H1 (cell line): ENCODE data around the gene GNA12. TPM values are rescaled to one million over a fixed set of nuclear protein-coding genes. Genes with fewer than 3 reads are reported as not detected.

Experiments used
- CTCF ChIA-PET: fragments of 300-600 bp; sonication (Branson Sonifier 250); formaldehyde crosslinking; loops from one replicate; lab custom pipeline; 2021; ENCODE audit not compliant: partially characterized antibody; lab: Charles Lee
- POLR2A ChIA-PET: fragments of 300-600 bp; sonication (Branson Sonifier 250); formaldehyde crosslinking; loops from one replicate; lab custom pipeline; 2021; ENCODE audit warnings: inconsistent platforms; ENCODE audit not compliant: partially characterized antibody; lab: Charles Lee
- DNase-seq, 2 experiments: peaks; one replicate each; pipeline versions ENCODE4 v3.0.0 to v3.0.0-alpha.2; 2010 to 2022; ENCODE audit warnings: low spot score in 2 of 2, low read depth in 1 of 2, mixed read lengths in 1 of 2
- FAIRE-seq: peaks from 2 replicates; lab custom pipeline; 2011; peaks lifted over from hg19 to GRCh38; lab: Jason Lieb, UNC
- H2AFZ ChIP-seq: 2 replicates; pipeline ENCODE4 v1.8.1; 2012; ENCODE audit warnings: low read length, inconsistent platforms
- H2AK5ac ChIP-seq: 2 replicates; pipeline ENCODE4 v1.6.1; 2013; ENCODE audit warnings: low read depth, low read length
- H2BK120ac ChIP-seq: replicated peaks from 2 replicates; pipeline ENCODE3; 2013; ENCODE audit warnings: low read depth, low read length, inconsistent platforms
- H2BK12ac ChIP-seq: 2 replicates; pipeline ENCODE4 v1.6.1; 2013; ENCODE audit warnings: low read depth, low read length
- H2BK15ac ChIP-seq: 2 replicates; pipeline ENCODE4 v1.6.1; 2013; ENCODE audit warnings: low read length
- H2BK20ac ChIP-seq: 2 replicates; pipeline ENCODE4 v1.6.1; 2013; ENCODE audit warnings: low read length
- H2BK5ac ChIP-seq: 2 replicates; pipeline ENCODE4 v1.6.1; 2013; ENCODE audit warnings: low read depth, low read length
- H3K14ac ChIP-seq: 2 replicates; pipeline ENCODE4 v1.6.1; 2013; ENCODE audit warnings: inconsistent platforms; ENCODE audit not compliant: insufficient read length
- H3K18ac ChIP-seq: 2 replicates; pipeline ENCODE4 v1.6.1; 2013; ENCODE audit warnings: low read length; ENCODE audit errors: extremely low read depth
- H3K23ac ChIP-seq: 2 replicates; pipeline ENCODE4 v1.6.1; 2013; ENCODE audit warnings: inconsistent platforms; ENCODE audit not compliant: insufficient read length
- H3K23me2 ChIP-seq: 2 replicates; pipeline ENCODE4 v1.6.1; 2013; ENCODE audit warnings: low read depth, low read length
- H3K27ac ChIP-seq: 2 replicates; pipeline ENCODE4 v1.6.1; 2011; ENCODE audit warnings: low read depth, low read length, inconsistent platforms
- H3K27me3 ChIP-seq, 4 experiments: replicated peaks in 1 of 4; 1 replicate in 1 of 4; 2 replicates in 3 of 4; pipeline versions ENCODE4 v1.6.1 to v1.8.1; 2011 to 2013; ENCODE audit warnings: low read length in 3 of 4, mild to moderate bottlenecking in 3 of 4, inconsistent platforms in 2 of 4, mixed read lengths in 2 of 4, moderate library complexity in 1 of 4; ENCODE audit not compliant: control insufficient read depth in 3 of 4, insufficient read depth in 3 of 4; ENCODE audit errors: extremely low read depth in 1 of 4
- H3K36me3 ChIP-seq, 4 experiments: 2 replicates each; pipeline versions ENCODE4 v1.6.1 to v1.8.1; 2011 to 2013; ENCODE audit warnings: mild to moderate bottlenecking in 4 of 4, low read length in 3 of 4, moderate library complexity in 2 of 4, control low read depth in 1 of 4, inconsistent platforms in 1 of 4; ENCODE audit not compliant: insufficient read depth in 4 of 4, control insufficient read depth in 2 of 4
- H3K4ac ChIP-seq: replicated peaks from 2 replicates; pipeline ENCODE3; 2013; ENCODE audit warnings: low read length, low read depth, mixed read lengths, inconsistent platforms; ENCODE audit not compliant: insufficient read length
- H3K4me1 ChIP-seq, 4 experiments: replicated peaks in 1 of 4; 1 replicate in 1 of 4; 2 replicates in 3 of 4; pipeline versions ENCODE4 v1.6.1 to v1.8.1; 2011 to 2013; ENCODE audit warnings: low read length in 3 of 4, inconsistent platforms in 2 of 4, mixed read lengths in 1 of 4; ENCODE audit not compliant: insufficient read depth in 4 of 4, control insufficient read depth in 3 of 4
- H3K4me2 ChIP-seq, 2 experiments: 2 replicates each; pipeline versions ENCODE4 v1.6.1 to v1.8.1; 2011 to 2013; ENCODE audit warnings: low read depth in 2 of 2, low read length in 2 of 2, control low read depth in 1 of 2, inconsistent platforms in 1 of 2, mild to moderate bottlenecking in 1 of 2; ENCODE audit not compliant: insufficient read depth in 1 of 2
- H3K4me3 ChIP-seq, 4 experiments: fragments of 200-600, 300-600 bp in 1 of 4; sonication (generic), shearing (Covaris generic), sonication (Bioruptor Twin) in 1 of 4; 2 replicates each; pipeline versions ENCODE4 v1.5.1 to v1.8.1; 2011 to 2016; ENCODE audit warnings: low read length in 4 of 4, low read depth in 3 of 4, control low read depth in 2 of 4, inconsistent platforms in 2 of 4, mild to moderate bottlenecking in 2 of 4, mixed read lengths in 1 of 4, moderate library complexity in 1 of 4; ENCODE audit not compliant: insufficient read depth in 2 of 4; ENCODE audit errors: extremely low read depth in 1 of 4
- H3K56ac ChIP-seq: replicated peaks from 2 replicates; pipeline ENCODE3; 2013; ENCODE audit warnings: low read depth, mild to moderate bottlenecking, mixed read lengths, low read length, inconsistent platforms; ENCODE audit not compliant: insufficient read length
- H3K79me1 ChIP-seq: 2 replicates; pipeline ENCODE4 v1.6.1; 2013; ENCODE audit warnings: low read depth, low read length, control low read depth
- H3K79me2 ChIP-seq, 2 experiments: 2 replicates each; pipeline versions ENCODE4 v1.6.1 to v1.8.1; 2012 to 2013; ENCODE audit warnings: low read length in 2 of 2, mild to moderate bottlenecking in 2 of 2, inconsistent platforms in 1 of 2; ENCODE audit not compliant: insufficient read depth in 2 of 2, control insufficient read depth in 1 of 2
- H3K9ac ChIP-seq, 4 experiments: replicated peaks in 1 of 4; 1 replicate in 1 of 4; 2 replicates in 3 of 4; pipeline versions ENCODE4 v1.6.1 to v1.8.1; 2011 to 2013; ENCODE audit warnings: low read depth in 3 of 4, low read length in 3 of 4, control low read depth in 2 of 4, mild to moderate bottlenecking in 2 of 4, moderate library complexity in 2 of 4, inconsistent platforms in 1 of 4; ENCODE audit errors: extremely low read depth in 1 of 4
- H3K9me3 ChIP-seq, 2 experiments: 2 replicates each; pipeline versions ENCODE4 v1.6.1 to v1.8.1; 2012 to 2013; ENCODE audit warnings: mild to moderate bottlenecking in 2 of 2, moderate library complexity in 2 of 2, control low read depth in 1 of 2, inconsistent platforms in 1 of 2, low read depth in 1 of 2, low read length in 1 of 2, mixed read lengths in 1 of 2; ENCODE audit not compliant: insufficient read depth in 2 of 2
- H4K20me1 ChIP-seq, 2 experiments: replicated peaks in 1 of 2; 2 replicates each; pipeline versions ENCODE3 to v1.8.1; 2011 to 2013; ENCODE audit warnings: inconsistent platforms in 2 of 2, low read length in 2 of 2, mild to moderate bottlenecking in 1 of 2; ENCODE audit not compliant: insufficient read depth in 2 of 2, control insufficient read depth in 1 of 2
- H4K5ac ChIP-seq: 2 replicates; pipeline ENCODE4 v1.6.1; 2013; ENCODE audit warnings: low read length, low read depth, mixed read lengths, inconsistent platforms; ENCODE audit not compliant: insufficient read length
- H4K8ac ChIP-seq: 2 replicates; pipeline ENCODE4 v1.8.0; 2013; ENCODE audit warnings: mild to moderate bottlenecking, moderate library complexity, low read length, inconsistent platforms; ENCODE audit not compliant: insufficient read depth; ENCODE audit errors: extremely low read depth
- H4K91ac ChIP-seq: replicated peaks from 2 replicates; pipeline ENCODE3; 2013; ENCODE audit warnings: low read length, mixed read lengths, inconsistent platforms; ENCODE audit not compliant: insufficient read length
- JUN ChIP-seq: IDR thresholded peaks from 2 replicates; pipeline ENCODE4 v1.6.1; 2011; ENCODE audit warnings: low read depth, mild to moderate bottlenecking, improper control_type of control experiment, low read length
- RAD21 ChIP-seq, 2 experiments: IDR thresholded peaks in 1 of 2; conservative IDR thresholded peaks in 1 of 2; 2 replicates each; pipeline ENCODE4 v1.6.1; 2011; ENCODE audit warnings: low read depth in 2 of 2, low read length in 2 of 2, improper control_type of control experiment in 1 of 2, inconsistent platforms in 1 of 2, mild to moderate bottlenecking in 1 of 2, moderate library complexity in 1 of 2
- whole genome bisulfite sequencing, 2 experiments: shearing (Covaris generic) in 1 of 2; methylation state at CpG; one replicate each; pipeline versions ENCODE4 v1.1.6 to v1.1.7; 2013 to 2015; ENCODE audit warnings: low lambda C conversion rate in 2 of 2, mixed read lengths in 2 of 2, inconsistent platforms in 1 of 2, low coverage in 1 of 2, missing lambda C conversion rate in 1 of 2; ENCODE audit not compliant: insufficient replicate concordance in 2 of 2, insufficient coverage in 1 of 2, insufficient read length in 1 of 2; ENCODE audit errors: extremely low coverage in 1 of 2, missing lambda C conversion rate in 1 of 2; 5-methylcytosine and 5-hydroxymethylcytosine counted together
- polyA plus RNA-seq, 7 experiments: library from polyadenylated mRNA; depleted of rRNA in 3 of 7; stranded (reverse) in 5 of 7; unstranded in 2 of 7; fragments of >200 nt in 5 of 7; fragments of 200-250 nt in 2 of 7; gene quantifications; 1 replicate in 5 of 7; 2 replicates in 1 of 7; 4 replicates in 1 of 7; pipeline versions ENCODE4 v1.2.1 to v1.2.3, GENCODE V29; 2011 to 2013; ENCODE audit warnings: missing spikeins in 2 of 7, mixed read lengths in 2 of 7
- total RNA-seq: library from RNA; stranded (reverse); fragmentation: NEBNext Ultra II Directional; extraction: Animal tissue kit (Norgen Biotek cat#: 25700); gene quantifications from 2 replicates; pipeline ENCODE4 v1.2.1, GENCODE V29; 2021
- TF ChIP-seq, protein P1 (sequence below), 3 experiments: IDR thresholded peaks; 1 replicate in 2 of 3; 2 replicates in 1 of 3; pipeline versions ENCODE4 v1.5.1 to v1.6.1; 2011; ENCODE audit warnings: low read length in 3 of 3, mild to moderate bottlenecking in 3 of 3, inconsistent platforms in 2 of 3, low read depth in 1 of 3, moderate library complexity in 1 of 3; ENCODE audit not compliant: insufficient read depth in 1 of 3; ENCODE audit errors: control extremely low read depth in 1 of 3

Gene GNA12
- total and polyA plus RNA-seq, 2 of the 8 experiments (the other 6 are each of a cell fraction or from before 2014, with no cell fraction given) = 96.5 to 109 TPM

DNA sequence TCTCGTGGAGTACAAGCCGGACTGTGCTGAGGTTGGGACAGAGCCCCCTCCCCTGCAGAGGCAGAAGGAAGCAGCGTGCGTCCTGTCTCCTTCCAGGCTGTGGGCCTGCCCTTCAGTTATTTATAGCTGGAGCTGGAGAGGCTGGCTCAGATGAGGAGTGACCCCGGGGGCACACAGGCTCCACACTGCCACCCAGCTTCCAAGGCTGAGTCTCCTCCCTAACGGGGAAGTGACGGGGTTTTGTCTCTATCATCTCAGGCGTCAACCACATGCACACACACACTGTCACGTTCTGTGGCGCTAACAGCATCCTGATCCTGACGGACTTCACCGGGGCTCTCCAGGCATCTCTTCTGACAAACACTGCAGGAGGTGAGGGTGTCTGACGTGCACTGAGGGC is 130.7 kb downstream of the GNA12 start:
- no peak overlapping the region for H2BK20ac ChIP-seq
- no peaks in the 10 kb centered on the region for H3K23me2 ChIP-seq
- H2BK5ac ChIP-seq = no peak overlapping the region; the same call in 1 of the 2 replicates
- no peaks in the 10 kb centered on the region for H3K79me2 ChIP-seq
- peaks cover 0 to 9% (median 7%) of the 10 kb centered on the region in 4 experiments; a peak in 4 of 8 replicates for H3K36me3 ChIP-seq
- POLR2A ChIA-PET = interaction anchor here (0.6 to 1.4 kb wide), 2 partner anchors 13 to 608 kb away, joined by 3 to 4 read pairs; no protein-coding TSS in a partner anchor
- H3K14ac ChIP-seq = no peak overlapping the region
- DNase-seq = no peak
- no peak overlapping the region for H4K5ac ChIP-seq
- H2BK120ac ChIP-seq = no peak overlapping the region
- H3K9ac ChIP-seq = no peak overlapping the region
- H3K18ac ChIP-seq = no peak overlapping the region
- H3K27ac ChIP-seq = no peak overlapping the region
- no peak for FAIRE-seq
- no peak overlapping the region for H3K4ac ChIP-seq
- no peak overlapping the region for H3K56ac ChIP-seq
- no peak overlapping the region for H3K4me3 ChIP-seq
- H3K4me1 ChIP-seq = peaks cover 0 to 5% (median under 1%) of the 10 kb centered on the region in 4 experiments; a peak in 2 of 7 replicates
- H2BK15ac ChIP-seq = no peak overlapping the region
- no peak overlapping the region for H2BK12ac ChIP-seq
- no peaks in the 10 kb centered on the region for H3K9me3 ChIP-seq
- H3K27me3 ChIP-seq = no peaks in the 10 kb centered on the region
- no peak overlapping the region for H2AK5ac ChIP-seq
- H2AFZ ChIP-seq = no peak overlapping the region
- TF ChIP-seq, protein P1, sequence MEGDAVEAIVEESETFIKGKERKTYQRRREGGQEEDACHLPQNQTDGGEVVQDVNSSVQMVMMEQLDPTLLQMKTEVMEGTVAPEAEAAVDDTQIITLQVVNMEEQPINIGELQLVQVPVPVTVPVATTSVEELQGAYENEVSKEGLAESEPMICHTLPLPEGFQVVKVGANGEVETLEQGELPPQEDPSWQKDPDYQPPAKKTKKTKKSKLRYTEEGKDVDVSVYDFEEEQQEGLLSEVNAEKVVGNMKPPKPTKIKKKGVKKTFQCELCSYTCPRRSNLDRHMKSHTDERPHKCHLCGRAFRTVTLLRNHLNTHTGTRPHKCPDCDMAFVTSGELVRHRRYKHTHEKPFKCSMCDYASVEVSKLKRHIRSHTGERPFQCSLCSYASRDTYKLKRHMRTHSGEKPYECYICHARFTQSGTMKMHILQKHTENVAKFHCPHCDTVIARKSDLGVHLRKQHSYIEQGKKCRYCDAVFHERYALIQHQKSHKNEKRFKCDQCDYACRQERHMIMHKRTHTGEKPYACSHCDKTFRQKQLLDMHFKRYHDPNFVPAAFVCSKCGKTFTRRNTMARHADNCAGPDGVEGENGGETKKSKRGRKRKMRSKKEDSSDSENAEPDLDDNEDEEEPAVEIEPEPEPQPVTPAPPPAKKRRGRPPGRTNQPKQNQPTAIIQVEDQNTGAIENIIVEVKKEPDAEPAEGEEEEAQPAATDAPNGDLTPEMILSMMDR (IDR thresholded peaks at IDR 0.05; ENCODE audit: control extremely low read depth in 1 of 3, insufficient read depth in 1 of 3, low read depth in 1 of 3, low read length in 3 of 3) = peak in 1 of 3 experiments; percentile 29; a peak in 1 of 4 replicates
- TF ChIP-seq JUN (no peak), RAD21 (IDR thresholded peaks at IDR 0.05 in 1 of 2, conservative IDR thresholded peaks at IDR 0.05 in 1 of 2; ENCODE audit: low read depth in 2 of 2, low read length in 2 of 2) (peak in 1 of 2 experiments; percentile 3; a peak in 1 of 4 replicates)
- CTCF ChIA-PET = interaction anchor here (0.6 to 9.1 kb wide), 19 partner anchors 10 to 718 kb away, joined by 3 to 92 read pairs (median 5); partner anchors contain the start of gene AMZ1
- peaks cover 1 to 4% of the 10 kb centered on the region in 2 experiments for H4K20me1 ChIP-seq
- H3K4me2 ChIP-seq = no peak overlapping the region
- no peaks in the 10 kb centered on the region; the same call in 1 of the 2 replicates for H3K79me1 ChIP-seq
- 86% methylated on average over 13 of the region's 13 CpGs; no CpG with 5 or more reads in 1 of the 2 experiments for WGBS, 2 experiments
- no peak overlapping the region for H4K91ac ChIP-seq
- no peak overlapping the region for H3K23ac ChIP-seq
- H4K8ac ChIP-seq = no peak overlapping the region
